ENCODE measurements around the gene REEP2. TPM values are rescaled to one million over a fixed set of nuclear protein-coding genes. Genes with fewer than 3 reads are reported as not detected.

The REEP2 gene
- total and polyA plus RNA-seq, 8 donors: 0.41 to 22.6 (median 2.3) TPM

DNA sequence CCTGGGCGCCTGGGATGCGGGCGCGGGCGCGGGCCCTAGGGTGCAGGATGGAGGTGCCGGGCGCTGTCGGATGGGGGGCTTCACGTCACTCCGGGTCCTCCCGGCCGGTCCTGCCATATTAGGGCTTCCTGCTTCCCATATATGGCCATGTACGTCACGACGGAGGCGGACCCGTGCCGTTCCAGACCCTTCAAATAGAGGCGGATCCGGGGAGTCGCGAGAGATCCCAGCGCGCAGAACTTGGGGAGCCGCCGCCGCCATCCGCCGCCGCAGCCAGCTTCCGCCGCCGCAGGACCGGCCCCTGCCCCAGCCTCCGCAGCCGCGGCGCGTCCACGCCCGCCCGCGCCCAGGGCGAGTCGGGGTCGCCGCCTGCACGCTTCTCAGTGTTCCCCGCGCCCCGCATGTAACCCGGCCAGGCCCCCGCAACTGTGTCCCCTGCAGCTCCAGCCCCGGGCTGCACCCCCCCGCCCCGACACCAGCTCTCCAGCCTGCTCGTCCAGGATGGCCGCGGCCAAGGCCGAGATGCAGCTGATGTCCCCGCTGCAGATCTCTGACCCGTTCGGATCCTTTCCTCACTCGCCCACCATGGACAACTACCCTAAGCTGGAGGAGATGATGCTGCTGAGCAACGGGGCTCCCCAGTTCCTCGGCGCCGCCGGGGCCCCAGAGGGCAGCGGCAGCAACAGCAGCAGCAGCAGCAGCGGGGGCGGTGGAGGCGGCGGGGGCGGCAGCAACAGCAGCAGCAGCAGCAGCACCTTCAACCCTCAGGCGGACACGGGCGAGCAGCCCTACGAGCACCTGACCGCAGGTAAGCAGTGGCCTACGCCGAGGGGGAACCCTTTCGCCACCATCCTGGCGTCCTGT, 26.6 kb downstream of the REEP2 start, which contains the start of gene EGR1:
EGR1 (plus strand) TSS at position 219 of the 864 bp plus-strand sequence; CDS start at position 502, 283 bp downstream.
- FAIRE-seq (no peak), DNase-seq (peak; percentile 90 to 96 (median 94)), ATAC-seq (peak; percentile 49 to 66 (median 62))
- Histone ChIP-seq H3K27ac (peak within 1 kb of the TSS; percentile 93 to 98 (median 96)), H3K4me3 (peak within 1 kb of the TSS; percentile 62 to 90 (median 74)), H3K27me3 (no peaks in the 10 kb centered on the region), H3K36me3 (no peaks in the 10 kb centered on the region), H3K9me3 (no peaks in the 10 kb centered on the region), H3K4me1 (peaks cover 4 to 16% (median 9%) of the 10 kb centered on the region in 3 donors)
- intact Hi-C loops (cut with DNase I): no loop called here
- TF ChIP-seq, protein P1, sequence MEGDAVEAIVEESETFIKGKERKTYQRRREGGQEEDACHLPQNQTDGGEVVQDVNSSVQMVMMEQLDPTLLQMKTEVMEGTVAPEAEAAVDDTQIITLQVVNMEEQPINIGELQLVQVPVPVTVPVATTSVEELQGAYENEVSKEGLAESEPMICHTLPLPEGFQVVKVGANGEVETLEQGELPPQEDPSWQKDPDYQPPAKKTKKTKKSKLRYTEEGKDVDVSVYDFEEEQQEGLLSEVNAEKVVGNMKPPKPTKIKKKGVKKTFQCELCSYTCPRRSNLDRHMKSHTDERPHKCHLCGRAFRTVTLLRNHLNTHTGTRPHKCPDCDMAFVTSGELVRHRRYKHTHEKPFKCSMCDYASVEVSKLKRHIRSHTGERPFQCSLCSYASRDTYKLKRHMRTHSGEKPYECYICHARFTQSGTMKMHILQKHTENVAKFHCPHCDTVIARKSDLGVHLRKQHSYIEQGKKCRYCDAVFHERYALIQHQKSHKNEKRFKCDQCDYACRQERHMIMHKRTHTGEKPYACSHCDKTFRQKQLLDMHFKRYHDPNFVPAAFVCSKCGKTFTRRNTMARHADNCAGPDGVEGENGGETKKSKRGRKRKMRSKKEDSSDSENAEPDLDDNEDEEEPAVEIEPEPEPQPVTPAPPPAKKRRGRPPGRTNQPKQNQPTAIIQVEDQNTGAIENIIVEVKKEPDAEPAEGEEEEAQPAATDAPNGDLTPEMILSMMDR (IDR thresholded peaks at IDR 0.05): no peak
- 0% methylated on average over 70 to 85 of the region's 85 CpGs for WGBS, 2 donors

DNA sequence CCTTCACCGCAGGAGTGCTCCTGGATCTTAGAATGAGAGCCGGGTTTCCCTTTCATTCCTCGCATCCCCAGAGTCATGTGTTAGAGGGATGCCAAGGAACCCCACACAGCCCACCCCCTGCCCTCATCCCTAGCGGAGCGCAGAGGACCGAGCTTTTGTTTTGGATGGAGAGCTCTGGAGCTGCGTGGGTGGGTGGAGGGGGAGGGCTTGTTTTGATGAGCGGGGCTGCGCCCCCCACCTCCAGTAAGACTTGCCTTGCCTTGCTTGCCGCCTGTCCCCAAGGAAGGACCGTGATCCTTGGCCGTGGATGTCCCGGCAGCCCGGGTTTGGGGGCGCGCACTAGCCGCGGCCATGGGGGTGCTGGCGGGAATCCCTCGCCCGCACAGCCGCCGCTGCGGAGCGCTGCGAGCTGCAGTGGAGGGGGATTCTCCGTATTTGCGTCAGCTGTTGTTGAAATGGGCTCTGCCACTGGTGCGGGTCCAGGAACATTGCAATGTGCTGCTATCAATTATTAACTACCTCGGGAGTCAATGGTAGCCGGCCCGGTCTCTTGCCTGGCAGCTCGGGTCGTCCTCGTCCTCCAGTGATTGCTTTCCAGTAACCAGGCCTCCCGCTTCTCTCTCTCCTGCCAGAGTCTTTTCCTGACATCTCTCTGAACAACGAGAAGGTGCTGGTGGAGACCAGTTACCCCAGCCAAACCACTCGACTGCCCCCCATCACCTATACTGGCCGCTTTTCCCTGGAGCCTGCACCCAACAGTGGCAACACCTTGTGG, 27.5 kb downstream of the REEP2 start:
- Histone ChIP-seq H3K9me3 (no peaks in the 10 kb centered on the region), H3K27me3 (no peaks in the 10 kb centered on the region), H3K27ac (peak overlapping the region; percentile 9 to 97 (median 32)), H3K36me3 (no peaks in the 10 kb centered on the region), H3K4me1 (peaks cover 4 to 16% (median 9%) of the 10 kb centered on the region in 3 donors), H3K4me3 (peak overlapping the region; percentile 62 to 90 (median 74))
- intact Hi-C loops (cut with DNase I): no loop called here
- peak; percentile 2 to 20 (median 6) for ATAC-seq
- DNase-seq: peak; percentile 72 to 86 (median 76)
- TF ChIP-seq, protein P1 (IDR thresholded peaks at IDR 0.05): no peak
- no peak for FAIRE-seq
- WGBS, 2 donors: 4 to 5% methylated on average over 39 of the region's 39 CpGs

DNA sequence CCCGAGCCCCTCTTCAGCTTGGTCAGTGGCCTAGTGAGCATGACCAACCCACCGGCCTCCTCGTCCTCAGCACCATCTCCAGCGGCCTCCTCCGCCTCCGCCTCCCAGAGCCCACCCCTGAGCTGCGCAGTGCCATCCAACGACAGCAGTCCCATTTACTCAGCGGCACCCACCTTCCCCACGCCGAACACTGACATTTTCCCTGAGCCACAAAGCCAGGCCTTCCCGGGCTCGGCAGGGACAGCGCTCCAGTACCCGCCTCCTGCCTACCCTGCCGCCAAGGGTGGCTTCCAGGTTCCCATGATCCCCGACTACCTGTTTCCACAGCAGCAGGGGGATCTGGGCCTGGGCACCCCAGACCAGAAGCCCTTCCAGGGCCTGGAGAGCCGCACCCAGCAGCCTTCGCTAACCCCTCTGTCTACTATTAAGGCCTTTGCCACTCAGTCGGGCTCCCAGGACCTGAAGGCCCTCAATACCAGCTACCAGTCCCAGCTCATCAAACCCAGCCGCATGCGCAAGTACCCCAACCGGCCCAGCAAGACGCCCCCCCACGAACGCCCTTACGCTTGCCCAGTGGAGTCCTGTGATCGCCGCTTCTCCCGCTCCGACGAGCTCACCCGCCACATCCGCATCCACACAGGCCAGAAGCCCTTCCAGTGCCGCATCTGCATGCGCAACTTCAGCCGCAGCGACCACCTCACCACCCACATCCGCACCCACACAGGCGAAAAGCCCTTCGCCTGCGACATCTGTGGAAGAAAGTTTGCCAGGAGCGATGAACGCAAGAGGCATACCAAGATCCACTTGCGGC, 28.2 kb downstream of the REEP2 start:
- ATAC-seq (no peak), FAIRE-seq (no peak), DNase-seq (peak in 3 of 6 donors; percentile 62 to 65 (median 64))
- Histone ChIP-seq H3K27ac (no peak overlapping the region), H3K4me1 (peaks cover 4 to 16% (median 9%) of the 10 kb centered on the region in 3 donors), H3K4me3 (peak overlapping the region in 3 of 4 donors; percentile 62 to 75 (median 74)), H3K27me3 (no peaks in the 10 kb centered on the region), H3K9me3 (no peaks in the 10 kb centered on the region), H3K36me3 (no peaks in the 10 kb centered on the region)
- 91 to 92% methylated on average over 45 of the region's 45 CpGs for WGBS, 2 donors
- TF ChIP-seq, protein P1 (IDR thresholded peaks at IDR 0.05): no peak
- intact Hi-C loops (cut with DNase I): no loop called here

DNA sequence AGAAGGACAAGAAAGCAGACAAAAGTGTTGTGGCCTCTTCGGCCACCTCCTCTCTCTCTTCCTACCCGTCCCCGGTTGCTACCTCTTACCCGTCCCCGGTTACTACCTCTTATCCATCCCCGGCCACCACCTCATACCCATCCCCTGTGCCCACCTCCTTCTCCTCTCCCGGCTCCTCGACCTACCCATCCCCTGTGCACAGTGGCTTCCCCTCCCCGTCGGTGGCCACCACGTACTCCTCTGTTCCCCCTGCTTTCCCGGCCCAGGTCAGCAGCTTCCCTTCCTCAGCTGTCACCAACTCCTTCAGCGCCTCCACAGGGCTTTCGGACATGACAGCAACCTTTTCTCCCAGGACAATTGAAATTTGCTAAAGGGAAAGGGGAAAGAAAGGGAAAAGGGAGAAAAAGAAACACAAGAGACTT, 28.9 kb downstream of the REEP2 start:
- TF ChIP-seq, protein P1 (IDR thresholded peaks at IDR 0.05): no peak
- peaks cover 4 to 16% (median 9%) of the 10 kb centered on the region in 3 donors for H3K4me1 ChIP-seq
- no peak for ATAC-seq
- H3K36me3 ChIP-seq: no peaks in the 10 kb centered on the region
- no peaks in the 10 kb centered on the region for H3K27me3 ChIP-seq
- peak overlapping the region in 2 of 4 donors; percentile 62 to 74 for H3K4me3 ChIP-seq
- no peaks in the 10 kb centered on the region for H3K9me3 ChIP-seq
- FAIRE-seq: no peak
- WGBS, 2 donors: 90 to 92% methylated on average over 12 to 14 of the region's 14 CpGs
- DNase-seq: peak in 2 of 6 donors; percentile 47 to 53
- intact Hi-C loops (cut with DNase I): no loop called here
- no peak overlapping the region for H3K27ac ChIP-seq
